Gastroesophageal sphincter (tissue), 3 donors: ENCODE data around the gene SH3PXD2B.

Source experiments
- CTCF ChIP-seq, 4 experiments: fragments of 200-600 bp in 2 of 4; fragments of 450-650 bp in 2 of 4; sonication (generic) in 1 of 4; IDR thresholded peaks; one replicate each; pipeline ENCODE4 v1.5.1; 2017 to 2019; ENCODE audit warnings: antibody characterized with exemption in 4 of 4, mild to moderate bottlenecking in 2 of 4, moderate library complexity in 2 of 4
- EP300 ChIP-seq: sonication (generic); formaldehyde crosslinking; IDR thresholded peaks from one replicate; pipeline ENCODE4 v1.6.1; 2017; ENCODE audit warnings: antibody characterized with exemption, mild to moderate bottlenecking
- POLR2A ChIP-seq, 2 donors: fragments of 450-650 bp; IDR thresholded peaks; one replicate each; pipeline ENCODE4 v1.6.1; 2017; ENCODE audit warnings: antibody characterized with exemption in 2 of 2, mild to moderate bottlenecking in 2 of 2, moderate library complexity in 1 of 2
- POLR2AphosphoS5 ChIP-seq: sonication (generic); formaldehyde crosslinking; IDR thresholded peaks from one replicate; pipeline ENCODE4 v1.6.1; 2017; ENCODE audit warnings: antibody characterized with exemption

DNA sequence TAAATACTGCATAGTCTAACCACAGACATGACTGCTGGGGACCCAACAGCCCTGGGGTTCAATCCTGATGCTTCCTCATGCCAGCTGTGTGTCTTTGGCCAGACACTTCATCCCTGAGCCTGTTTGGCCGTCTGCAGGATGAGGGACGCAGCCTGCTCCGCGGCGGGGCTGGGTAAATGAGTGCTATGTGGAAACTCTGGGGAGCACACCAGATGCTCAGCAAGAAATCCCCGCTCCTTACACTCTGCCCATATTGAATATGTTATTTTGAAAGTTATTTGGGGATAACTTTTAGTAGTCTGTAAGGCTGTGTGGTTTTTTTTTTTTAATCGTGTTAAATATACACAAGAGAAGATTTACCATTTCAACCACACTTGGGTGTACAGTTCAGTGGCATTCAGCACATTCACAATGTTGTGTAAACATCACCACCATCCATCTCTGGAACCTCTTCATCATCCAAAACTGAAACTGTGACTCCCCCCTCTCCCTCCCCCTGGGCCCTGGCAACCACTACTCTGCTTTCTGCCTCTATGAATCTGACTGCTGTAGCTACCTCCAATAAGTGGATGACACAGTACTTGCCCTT, 42.7 kb downstream of the SH3PXD2B start:
- TF ChIP-seq CTCF (IDR thresholded peaks at IDR 0.05) (no peak), POLR2AphosphoS5 (peak; percentile 89), POLR2A (IDR thresholded peaks at IDR 0.05) (no peak), EP300 (no peak)
